Stimulated activated CD8-positive, alpha-beta memory T cell treated with anti-CD3 and anti-CD28 coated beads, Interleukin-7, amount 100 ng/mL, for 24 hours (primary cell): ENCODE measurements around the gene TAGLN2.

Experiments
- DNase-seq: peaks from one replicate; pipeline ENCODE4 v3.0.0-alpha.2; 2020; ENCODE audit warnings: low read depth

Gene TAGLN2

DNA sequence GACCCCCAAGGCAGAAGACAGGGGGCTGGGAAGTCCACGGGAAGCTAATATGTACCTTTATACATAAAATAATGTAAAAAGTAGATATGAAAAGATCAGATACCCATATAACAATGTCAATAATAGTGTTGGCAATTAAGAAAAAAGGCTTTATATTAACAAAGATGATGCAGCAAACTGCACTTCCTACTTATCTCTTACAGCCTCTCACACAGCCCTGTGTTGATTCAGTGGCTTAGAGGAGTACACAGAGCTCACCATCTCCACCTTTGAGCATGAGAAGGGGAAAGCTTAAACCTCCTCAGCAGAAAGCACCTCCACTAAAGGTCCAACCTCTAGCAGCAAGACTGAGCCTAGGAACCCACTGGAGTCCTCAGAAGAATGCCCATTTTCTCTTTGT is 55.7 kb downstream of the TAGLN2 start:
- no peak for DNase-seq

DNA sequence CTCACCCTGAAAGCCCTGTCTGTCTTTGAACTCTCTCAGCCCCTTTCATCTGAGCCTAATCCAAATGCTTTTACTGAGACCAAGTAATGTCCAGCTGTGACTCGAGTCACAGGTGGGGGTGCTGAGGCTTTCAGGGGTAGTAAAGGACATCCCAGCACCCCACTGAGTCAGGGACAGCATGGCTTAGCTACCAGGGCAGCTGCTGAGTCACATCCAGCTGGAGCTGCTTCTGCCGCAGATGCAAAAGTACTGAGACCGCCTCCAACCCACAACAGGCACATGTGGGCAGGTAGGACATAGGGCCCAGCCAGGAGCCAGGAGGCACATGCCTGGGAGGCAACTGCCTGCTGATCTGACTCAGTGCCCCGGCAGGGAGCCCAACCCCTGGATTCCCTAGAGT is 56.1 kb downstream of the TAGLN2 start:
- no peak for DNase-seq

- DNase-seq = no peak
Measured at GRCh38 chr1:159868766-159869165, 56.5 kb downstream of the TAGLN2 start.
